ENCODE measurements around the gene NHEJ1.

The NHEJ1 gene

GRCh38 chr2:219076253-219076652 lies 84.4 kb downstream of the NHEJ1 start:
- Histone ChIP-seq H3K4me2 (ENCODE audit: low read length) (no peak overlapping the region), H3K4me1 (ENCODE audit: insufficient read depth, low read length, severe bottlenecking) (no peaks in the 10 kb centered on the region), H3K27ac (ENCODE audit: low read depth, low read length, poor library complexity, severe bottlenecking) (no peak overlapping the region), H3K36me3 (ENCODE audit: insufficient read depth, low read length) (peaks cover 8% of the 10 kb centered on the region; the same call in 1 of the 2 replicates), H3K9me2 (ENCODE audit: low read depth, low read length) (no peaks in the 10 kb centered on the region), H3K9ac (ENCODE audit: low read length) (no peak overlapping the region), H3K79me2 (ENCODE audit: insufficient read depth, low read length) (no peaks in the 10 kb centered on the region), H2AFZ (ENCODE audit: low read length) (no peak overlapping the region), H3F3A (ENCODE audit: insufficient read depth, low read length) (no peaks in the 10 kb centered on the region), H3K9me3 (ENCODE audit: low read length) (no peaks in the 10 kb centered on the region), H3K4me3 (ENCODE audit: low read depth, low read length, poor library complexity, severe bottlenecking) (no peak overlapping the region), H4K20me1 (ENCODE audit: insufficient read depth, low read length) (no peaks in the 10 kb centered on the region), H3K27me3 (ENCODE audit: insufficient read depth, low read length) (no peaks in the 10 kb centered on the region)
- no peak for TF ChIP-seq EZH2 (IDR thresholded peaks at IDR 0.05; ENCODE audit: borderline replicate concordance, low read length)
- TF ChIP-seq CTCF (IDR thresholded peaks at IDR 0.05; ENCODE audit: low read length) = no peak

GRCh38 chr2:219073413-219074129 lies 87.0 kb downstream of the NHEJ1 start:
- TF ChIP-seq EZH2 (IDR thresholded peaks at IDR 0.05; ENCODE audit: borderline replicate concordance, low read length) (no peak), CTCF (IDR thresholded peaks at IDR 0.05; ENCODE audit: low read length) (peak; percentile 62)
- no peaks in the 10 kb centered on the region for H3K9me3 ChIP-seq (ENCODE audit: low read length)
- H3K9me2 ChIP-seq (ENCODE audit: low read depth, low read length) = no peaks in the 10 kb centered on the region
- H4K20me1 ChIP-seq (ENCODE audit: insufficient read depth, low read length) = no peaks in the 10 kb centered on the region
- no peak overlapping the region for H3K27ac ChIP-seq (ENCODE audit: low read depth, low read length, poor library complexity, severe bottlenecking)
- H3K9ac ChIP-seq (ENCODE audit: low read length) = no peak overlapping the region
- no peaks in the 10 kb centered on the region for H3K4me1 ChIP-seq (ENCODE audit: insufficient read depth, low read length, severe bottlenecking)
- H3K4me3 ChIP-seq (ENCODE audit: low read depth, low read length, poor library complexity, severe bottlenecking) = no peak overlapping the region
- H3K36me3 ChIP-seq (ENCODE audit: insufficient read depth, low read length) = peaks cover 8% of the 10 kb centered on the region; the same call in 1 of the 2 replicates
- no peaks in the 10 kb centered on the region for H3K27me3 ChIP-seq (ENCODE audit: insufficient read depth, low read length)
- H3K79me2 ChIP-seq (ENCODE audit: insufficient read depth, low read length) = no peaks in the 10 kb centered on the region
- no peaks in the 10 kb centered on the region for H3F3A ChIP-seq (ENCODE audit: insufficient read depth, low read length)
- no peak overlapping the region for H2AFZ ChIP-seq (ENCODE audit: low read length)
- no peak overlapping the region for H3K4me2 ChIP-seq (ENCODE audit: low read length)

DNA sequence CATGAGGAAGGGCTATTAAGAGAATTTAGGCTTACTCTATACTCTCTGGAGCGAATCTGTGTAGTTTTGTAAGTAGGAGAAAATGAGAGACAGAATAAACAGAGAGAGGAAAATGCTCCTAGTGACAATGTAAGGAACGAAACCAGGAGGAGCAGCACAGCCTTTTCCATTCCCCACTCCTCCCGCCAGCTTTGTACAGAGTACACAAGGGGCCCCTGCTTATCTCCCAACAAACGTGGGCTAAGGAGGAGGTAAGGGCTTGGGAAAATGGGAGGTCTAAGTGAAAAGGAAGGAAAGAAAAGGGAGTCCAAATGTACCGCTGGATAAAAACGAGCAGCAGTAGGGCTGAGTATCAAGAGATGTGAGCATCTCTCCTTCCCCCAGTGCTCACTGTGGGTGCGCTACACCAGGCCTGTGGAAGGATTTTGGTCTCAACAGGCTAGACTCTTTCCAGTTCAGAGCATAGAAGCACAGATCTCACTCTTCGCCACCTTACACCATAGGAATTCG lies 87.8 kb downstream of the NHEJ1 start:
- no peaks in the 10 kb centered on the region for H3K27me3 ChIP-seq (ENCODE audit: insufficient read depth, low read length)
- H3K9ac ChIP-seq (ENCODE audit: low read length) = no peak overlapping the region
- H3K27ac ChIP-seq (ENCODE audit: low read depth, low read length, poor library complexity, severe bottlenecking) = no peak overlapping the region
- H3K79me2 ChIP-seq (ENCODE audit: insufficient read depth, low read length) = no peaks in the 10 kb centered on the region
- no peak overlapping the region for H3K4me2 ChIP-seq (ENCODE audit: low read length)
- no peaks in the 10 kb centered on the region for H3K4me1 ChIP-seq (ENCODE audit: insufficient read depth, low read length, severe bottlenecking)
- H3K4me3 ChIP-seq (ENCODE audit: low read depth, low read length, poor library complexity, severe bottlenecking) = no peak overlapping the region
- H3K9me2 ChIP-seq (ENCODE audit: low read depth, low read length) = no peaks in the 10 kb centered on the region
- TF ChIP-seq CTCF (IDR thresholded peaks at IDR 0.05; ENCODE audit: low read length) (no peak), EZH2 (IDR thresholded peaks at IDR 0.05; ENCODE audit: borderline replicate concordance, low read length) (no peak)
- H2AFZ ChIP-seq (ENCODE audit: low read length) = no peak overlapping the region
- H4K20me1 ChIP-seq (ENCODE audit: insufficient read depth, low read length) = no peaks in the 10 kb centered on the region
- peaks cover 8% of the 10 kb centered on the region; the same call in 1 of the 2 replicates for H3K36me3 ChIP-seq (ENCODE audit: insufficient read depth, low read length)
- no peaks in the 10 kb centered on the region for H3K9me3 ChIP-seq (ENCODE audit: low read length)
- H3F3A ChIP-seq (ENCODE audit: insufficient read depth, low read length) = no peaks in the 10 kb centered on the region

Measured in OCI-LY1 (cell line).